GM19238 (cell line): ENCODE measurements around the gene ATP5F1D.

Source experiments
- DNase-seq: peaks from one replicate; pipeline ENCODE4 v3.0.0; 2011; ENCODE audit warnings: low spot score; ENCODE audit not compliant: insufficient read length

The ATP5F1D gene

DNA sequence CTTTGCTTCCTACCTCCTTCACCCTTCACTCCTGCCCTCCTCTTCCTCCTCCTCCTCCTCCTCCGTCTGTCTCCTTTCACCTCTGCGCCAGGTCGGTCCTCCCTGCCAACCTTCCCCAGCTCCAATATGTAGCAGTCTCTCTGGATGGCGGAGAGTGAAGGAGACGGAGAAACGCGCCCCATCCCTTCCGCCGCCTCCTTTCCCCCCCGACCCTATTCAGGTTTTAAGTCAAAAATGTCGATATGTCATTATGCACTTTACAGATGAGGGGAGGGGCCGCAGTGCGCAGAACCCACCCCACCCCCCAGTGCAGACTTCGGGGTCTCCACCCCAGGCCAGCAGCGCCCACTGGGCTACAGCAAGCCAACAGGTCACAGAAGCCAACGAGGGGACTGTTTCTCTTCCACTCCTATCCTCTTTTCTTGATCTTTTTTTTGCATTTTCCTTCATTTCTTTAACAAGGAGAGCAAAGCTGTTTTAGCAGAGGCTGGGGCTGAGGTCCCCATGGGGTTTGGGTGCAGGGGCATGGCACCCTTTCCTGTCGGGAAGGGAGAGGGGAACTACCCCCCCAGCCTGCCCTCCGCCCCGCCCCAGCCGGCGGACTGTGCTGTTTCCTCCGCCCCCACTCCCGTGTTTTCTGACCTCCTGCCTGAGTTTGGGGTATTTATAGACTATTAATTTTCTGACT lies 16.1 kb downstream of the ATP5F1D start:
- DNase-seq: no peak

DNA sequence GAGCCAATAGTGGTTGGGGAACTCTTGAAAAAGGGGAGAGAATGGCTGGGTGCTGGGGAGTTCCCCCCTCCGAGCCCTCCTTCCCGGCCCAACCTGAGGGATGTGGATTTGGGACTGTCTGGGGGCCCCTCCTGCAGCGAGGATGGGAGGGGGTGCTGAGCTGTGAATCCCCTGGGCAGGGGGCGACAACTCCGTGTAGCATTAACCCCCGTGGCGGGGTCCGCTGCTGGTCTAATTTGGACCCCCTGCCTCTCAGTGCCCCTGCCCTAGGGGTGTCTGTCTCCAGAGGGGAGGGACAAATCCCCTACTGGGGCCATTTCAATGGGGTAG lies 16.6 kb downstream of the ATP5F1D start:
- no peak for DNase-seq

DNA sequence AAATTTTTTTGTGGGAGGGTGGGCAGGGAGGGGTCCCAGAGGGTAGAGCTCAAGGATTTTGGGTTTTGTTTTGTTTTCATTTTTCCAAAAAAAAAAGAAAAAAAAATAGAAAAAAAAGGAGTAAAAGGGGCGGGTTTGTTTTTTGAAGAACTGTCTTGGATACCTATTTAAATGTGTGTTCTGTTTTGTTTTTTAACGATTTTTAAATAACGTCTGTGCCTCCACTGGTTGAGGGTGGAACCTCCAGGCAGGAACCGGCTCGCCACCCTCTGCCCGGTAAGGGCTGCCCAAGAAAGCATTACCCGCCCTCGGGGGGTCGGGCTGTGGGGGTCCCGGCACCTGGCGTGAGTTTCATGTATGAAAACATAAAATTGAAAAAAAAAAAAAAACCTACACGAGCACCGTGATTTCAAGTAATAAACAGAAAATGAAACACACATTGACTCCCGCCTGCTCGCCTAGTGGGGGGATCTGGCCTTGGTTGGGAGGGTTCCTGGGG lies 17.2 kb downstream of the ATP5F1D start:
- DNase-seq: no peak

DNA sequence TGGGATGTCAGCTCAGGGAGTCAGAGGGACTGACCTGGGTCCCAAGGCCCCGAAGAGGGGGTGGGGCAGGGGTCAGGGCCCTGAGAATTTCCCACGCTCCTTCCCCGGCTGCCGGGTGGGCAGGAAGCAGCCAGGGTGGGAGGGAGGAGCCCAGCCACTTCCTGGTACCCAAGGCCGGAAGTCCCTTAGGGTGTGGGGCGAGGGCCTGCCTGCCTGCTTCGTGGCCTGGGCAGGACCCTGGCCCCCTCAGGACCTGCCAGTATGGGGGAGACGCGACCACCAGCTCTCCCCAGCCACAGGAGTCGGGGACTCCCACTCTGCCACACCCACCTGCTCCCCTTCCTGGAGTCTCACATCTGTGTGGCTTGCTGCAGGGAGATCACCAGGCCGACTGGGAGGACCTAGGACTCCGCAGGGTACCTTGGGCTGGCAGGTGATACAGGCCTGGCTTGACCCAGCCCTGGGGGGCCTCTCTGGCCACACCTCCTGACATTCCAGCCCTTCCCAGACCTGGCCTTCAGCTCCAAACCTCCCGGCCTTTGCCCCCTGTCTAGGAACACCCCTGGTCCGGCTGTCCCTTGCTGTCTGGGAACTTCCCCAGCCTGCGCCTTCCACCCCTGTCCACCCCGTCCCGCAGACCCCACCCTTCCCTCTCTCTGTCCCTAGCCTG lies 17.8 kb downstream of the ATP5F1D start:
- DNase-seq: peak; percentile 92

DNA sequence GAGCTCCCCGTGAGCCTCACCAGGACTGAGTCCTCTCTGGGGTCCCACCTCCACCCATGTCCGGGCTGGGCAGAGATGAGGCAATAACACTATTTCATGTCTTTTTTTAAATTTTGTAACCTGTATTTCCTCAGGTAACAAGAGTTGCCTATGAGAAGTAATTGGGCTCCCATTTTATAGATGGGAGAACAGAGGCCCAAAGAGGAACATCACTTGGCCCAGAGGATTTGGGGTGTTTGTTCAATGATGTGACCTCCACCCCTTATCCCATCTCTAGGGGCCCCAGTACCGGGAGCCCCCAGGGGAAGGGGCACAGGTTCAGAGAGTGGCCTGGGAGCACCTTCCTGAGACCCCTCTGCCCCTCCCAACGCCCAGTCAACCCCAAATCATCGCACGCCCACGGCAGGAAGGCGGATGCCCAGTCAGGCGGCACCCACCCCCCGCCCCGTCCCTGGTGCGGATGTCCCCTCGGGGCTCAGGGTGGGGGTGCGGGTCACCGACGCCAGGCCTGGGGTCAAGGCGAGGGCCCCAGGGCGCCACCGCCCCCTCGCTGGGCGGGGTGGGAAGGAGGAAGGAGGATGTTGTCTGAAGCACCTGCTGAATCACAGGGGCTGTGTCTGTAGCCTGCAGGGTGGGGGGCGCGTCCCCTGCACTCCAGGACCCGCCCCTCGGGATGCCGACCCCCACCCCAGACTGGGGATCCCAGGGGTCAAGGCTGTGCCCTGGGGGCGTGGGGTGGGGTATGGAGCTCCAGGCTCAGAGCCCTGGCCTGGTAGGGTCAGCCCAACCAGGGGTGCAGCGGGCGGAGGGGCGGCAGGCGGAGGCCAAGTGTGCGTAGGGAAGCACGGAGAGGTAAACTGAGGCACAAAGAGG lies 18.6 kb downstream of the ATP5F1D start:
- DNase-seq: no peak

DNA sequence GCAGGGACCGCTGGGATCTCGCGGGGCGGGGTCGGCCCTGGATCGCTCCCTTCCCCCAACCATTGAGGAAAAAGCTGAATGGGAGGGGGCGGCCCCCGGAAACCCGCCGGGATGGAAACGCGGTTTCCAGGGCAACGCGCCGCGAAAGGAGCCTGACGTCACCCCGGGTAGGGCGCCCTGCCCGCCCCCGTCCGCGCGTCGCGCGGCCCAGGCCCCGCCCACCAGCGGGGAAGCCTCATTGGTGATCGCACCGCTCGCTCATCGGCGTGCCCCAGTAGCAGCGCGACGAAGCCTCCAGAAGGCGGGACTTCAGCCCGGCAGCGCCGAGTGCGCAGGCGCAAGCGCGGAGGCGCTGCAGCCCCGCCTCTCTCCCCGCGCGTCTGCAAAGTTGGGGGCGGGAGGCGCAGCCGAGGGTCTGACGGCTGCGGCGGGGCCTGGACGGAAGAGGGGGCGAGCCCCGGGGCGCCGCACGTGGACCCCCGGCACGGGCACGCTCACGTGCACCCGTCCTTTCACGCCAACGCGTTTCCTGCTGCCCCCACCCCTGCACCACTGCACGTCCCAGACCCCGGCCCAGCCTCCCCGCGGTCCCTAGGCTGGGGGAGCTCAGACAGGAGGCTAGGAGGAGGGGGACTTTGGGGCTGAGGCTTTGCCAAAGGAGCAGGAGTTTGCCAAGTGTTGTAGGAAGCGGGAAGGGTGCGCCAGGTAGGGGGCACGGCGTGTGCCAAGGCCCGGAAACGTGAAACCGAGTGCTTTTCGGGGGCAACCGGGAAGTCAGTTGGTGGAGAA lies 19.4 kb downstream of the ATP5F1D start:
- peak; percentile 98 for DNase-seq

DNA sequence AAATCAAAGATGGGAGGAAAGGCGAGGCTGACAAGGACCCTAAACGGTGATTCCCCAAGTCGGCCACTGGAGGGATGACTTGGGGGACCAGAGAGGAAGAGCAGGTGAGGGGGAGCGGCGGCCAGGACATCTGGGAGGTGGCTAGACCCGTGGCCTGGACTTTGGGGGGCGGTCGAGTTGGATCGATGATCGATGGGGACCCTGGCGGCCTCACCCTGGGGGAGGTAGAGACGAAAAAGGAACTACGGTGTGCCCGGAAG lies 19.9 kb downstream of the ATP5F1D start:
- DNase-seq: no peak

DNA sequence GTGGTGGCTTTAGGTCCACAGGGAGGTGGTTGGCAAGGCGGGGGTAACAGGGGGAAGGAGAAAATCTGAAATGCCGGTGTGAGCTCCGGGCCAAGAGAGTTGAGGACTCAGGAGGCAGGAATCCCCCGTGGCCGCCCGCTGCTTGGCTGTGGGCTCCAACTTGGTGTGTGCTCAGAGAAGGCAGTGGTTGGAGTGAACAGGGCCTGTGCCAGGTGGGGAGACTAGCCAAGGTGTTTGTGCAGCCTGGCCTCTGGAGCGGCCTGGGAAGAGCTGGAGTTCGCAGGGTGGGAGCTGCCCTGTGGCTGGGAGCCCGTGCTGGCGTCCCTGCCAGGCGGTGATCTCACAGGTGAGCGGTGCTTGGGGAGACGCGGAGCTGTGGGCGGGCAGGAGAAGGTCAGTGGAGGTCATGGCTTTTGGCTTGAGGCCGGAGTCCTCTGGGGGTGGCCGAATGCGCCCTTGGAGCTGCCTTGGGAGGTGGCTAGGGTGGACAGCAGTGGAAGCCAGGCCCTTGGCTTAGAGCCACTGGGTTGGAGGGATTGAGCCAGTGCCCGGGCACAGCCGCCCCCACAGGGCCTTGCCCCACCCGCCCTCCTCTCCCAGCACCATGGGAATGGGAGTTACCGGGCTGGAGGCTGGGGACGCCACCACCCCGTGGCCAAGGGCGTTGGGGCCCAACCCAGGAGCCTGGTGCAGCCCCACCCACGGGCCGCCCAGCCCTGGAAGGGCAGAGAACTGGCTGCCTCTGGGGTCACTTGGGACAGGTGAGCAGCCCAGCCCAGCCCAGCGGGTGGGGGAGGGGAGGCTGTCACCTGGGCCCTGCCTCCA lies 20.5 kb downstream of the ATP5F1D start:
- DNase-seq: no peak

DNA sequence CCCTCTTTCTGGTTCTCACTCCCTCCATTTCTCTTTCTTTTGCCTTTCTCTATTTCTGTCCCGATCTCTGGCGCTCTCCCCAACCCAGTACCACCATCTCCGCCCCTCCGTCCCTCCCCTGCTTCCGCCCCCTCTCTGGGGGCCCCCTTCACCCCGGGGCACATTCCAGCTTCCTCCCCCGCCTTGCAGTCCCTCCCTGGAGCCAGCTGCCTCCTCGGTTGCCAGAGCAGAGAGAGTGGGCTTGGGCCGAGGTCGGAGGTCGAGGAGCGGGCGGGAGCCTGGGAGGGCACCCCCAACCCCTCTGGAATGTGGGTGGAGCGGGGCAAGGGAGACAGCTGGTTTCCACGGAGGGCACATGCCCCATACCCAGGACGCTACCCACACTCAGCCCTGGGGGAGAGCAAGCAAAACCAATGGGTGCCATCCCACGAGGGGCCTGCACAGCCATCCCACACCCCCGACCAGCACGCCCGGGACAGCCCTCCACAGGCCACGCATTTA lies 21.1 kb downstream of the ATP5F1D start:
- no peak for DNase-seq

DNA sequence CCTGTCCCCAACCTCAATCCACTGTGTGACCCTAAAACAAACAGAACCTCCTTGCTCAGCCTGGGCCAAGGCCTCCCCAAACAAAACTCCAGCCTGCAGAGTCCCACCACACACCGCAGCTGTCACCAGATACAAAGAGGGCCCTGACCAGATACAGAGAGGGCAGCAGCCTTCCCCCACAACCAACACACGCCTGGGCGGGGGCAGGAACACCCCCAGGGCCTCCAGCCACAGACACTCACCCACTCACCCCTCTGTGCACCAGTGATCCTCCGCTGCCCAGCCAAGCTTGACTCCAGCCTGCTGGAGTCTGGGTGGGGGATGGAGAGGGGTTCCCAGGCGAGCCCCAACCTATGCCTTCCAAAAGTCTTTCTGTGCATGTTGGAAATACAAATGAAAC lies 21.6 kb downstream of the ATP5F1D start:
- DNase-seq: no peak

DNA sequence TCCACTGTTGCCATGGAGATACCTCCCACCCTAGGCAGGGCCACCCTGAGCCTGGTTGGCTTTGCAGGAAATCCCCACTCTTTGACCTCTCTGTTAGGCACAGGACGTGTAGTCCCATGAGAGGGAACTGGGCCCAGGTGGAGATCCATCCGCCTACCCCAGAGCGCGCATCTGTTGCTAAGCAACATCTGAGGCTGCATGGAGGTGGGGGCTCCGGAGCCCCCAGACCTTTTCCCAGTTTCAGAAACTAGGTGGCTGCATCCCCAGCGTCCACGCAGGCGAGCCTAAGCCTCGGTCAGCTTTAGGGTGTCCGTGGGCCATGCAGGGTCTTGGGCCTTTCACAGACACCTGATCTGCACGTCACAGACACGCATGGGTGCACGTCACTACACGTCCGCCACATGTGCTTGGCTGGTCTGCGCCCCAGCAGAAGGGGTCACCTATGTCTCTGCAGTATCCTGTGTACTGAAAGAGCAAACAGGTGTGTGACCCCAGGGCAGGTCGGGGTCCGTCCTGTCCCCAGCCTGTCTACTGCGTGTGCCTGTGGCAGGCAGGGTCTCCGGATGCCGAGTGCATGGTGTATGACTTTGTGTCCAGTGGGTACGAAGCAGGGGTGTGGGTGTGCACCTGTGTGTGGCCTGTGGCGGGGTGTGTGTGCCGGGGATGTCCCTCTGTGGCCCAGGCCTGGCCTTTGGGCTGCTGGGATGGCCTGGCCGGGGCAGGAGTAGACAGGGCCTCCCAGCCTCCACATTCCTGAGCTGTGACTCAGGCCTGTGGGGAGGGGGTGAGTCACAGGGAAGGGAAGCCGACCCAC lies 23.5 kb downstream of the ATP5F1D start:
- no peak for DNase-seq

DNA sequence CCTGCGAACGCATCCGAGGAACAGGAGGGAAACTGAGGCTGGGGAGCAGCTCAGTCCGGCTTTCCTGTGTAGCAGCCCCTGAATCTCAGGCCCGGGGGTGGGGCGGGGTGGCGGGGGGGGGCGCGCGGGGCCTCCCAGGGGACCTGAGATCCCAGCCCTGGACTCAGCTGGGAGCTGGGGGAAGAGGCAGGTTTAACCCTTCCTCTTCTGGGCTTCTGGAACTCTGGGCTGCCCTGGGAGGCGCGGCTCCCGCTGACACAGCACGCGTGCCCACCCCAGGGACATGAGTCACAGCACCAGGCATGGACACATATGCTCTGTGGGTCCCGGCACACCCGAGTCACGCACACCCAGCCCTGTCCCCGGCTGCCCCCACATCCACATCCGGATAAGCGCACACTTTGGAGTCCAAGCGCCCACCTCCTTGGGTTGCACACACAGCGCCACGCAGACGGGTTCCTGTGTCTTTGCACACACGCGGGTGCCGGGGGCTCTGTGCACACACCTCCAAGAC lies 24.1 kb downstream of the ATP5F1D start:
- no peak for DNase-seq

DNA sequence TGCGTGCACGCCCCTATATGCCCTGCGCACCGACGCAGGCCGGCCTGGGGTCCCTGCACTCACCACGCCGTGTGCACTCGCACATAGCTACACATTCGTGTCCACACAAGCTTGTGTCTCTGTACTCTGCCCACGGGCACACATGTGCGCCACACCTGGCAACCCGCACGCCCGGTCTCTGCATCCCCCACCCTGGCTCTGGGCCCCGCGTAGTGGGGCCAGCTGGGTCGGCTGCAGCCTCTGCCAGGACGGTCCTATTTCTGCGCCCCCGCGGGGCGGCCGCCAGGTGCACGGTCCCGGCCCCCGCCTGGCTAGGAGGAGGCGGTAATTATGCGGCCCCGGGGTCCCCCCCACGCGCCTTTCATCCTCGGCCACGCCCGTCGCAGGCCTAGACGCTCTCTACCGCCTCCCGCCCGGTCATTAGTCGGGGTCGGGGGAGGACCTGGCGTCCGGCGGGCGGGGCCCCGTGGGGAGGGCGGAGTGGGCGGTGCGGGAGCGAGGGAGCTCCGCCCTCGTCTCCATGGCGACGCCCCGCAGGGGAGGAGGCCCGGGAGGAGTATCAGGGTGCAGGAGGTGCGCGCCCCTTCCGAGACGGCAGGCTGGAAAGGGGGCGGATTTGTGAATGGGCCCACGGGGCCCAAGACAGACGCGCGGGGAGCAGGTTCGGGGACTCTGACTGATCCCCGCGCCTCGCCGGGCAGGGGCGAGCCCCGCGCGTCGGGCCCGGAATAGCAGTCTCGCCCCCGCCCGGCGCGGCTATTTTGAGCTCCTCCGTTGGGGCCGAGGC lies 24.8 kb downstream of the ATP5F1D start:
- peak; percentile 91 for DNase-seq

DNA sequence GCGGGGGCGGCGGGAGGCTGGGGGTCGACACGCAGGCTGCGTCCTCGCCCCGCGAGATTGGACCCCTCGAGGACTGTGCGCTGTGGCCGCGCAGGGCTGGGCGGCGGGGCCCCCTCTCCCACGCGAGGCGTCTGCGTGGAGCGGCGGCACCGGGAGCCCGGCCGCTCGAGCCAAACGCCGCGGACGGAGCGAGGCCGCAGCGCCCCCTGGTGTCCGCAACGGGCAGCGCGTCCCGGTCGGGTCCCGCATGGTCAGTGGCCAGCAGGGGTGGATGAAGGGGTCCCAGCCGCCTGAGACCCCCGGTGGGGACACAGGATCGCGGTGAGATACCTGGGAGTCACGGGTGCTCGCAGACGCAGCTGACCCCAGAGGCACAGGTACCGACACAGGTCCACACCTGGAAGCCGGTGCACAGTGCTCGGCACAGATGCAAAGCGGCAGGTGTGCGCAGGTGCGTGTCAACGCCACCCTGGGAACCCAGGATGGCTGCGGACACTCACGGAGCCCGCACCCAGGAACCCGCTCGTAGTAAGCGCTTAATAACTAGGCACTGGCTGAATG lies 25.4 kb downstream of the ATP5F1D start:
- peak; percentile 78 for DNase-seq

DNA sequence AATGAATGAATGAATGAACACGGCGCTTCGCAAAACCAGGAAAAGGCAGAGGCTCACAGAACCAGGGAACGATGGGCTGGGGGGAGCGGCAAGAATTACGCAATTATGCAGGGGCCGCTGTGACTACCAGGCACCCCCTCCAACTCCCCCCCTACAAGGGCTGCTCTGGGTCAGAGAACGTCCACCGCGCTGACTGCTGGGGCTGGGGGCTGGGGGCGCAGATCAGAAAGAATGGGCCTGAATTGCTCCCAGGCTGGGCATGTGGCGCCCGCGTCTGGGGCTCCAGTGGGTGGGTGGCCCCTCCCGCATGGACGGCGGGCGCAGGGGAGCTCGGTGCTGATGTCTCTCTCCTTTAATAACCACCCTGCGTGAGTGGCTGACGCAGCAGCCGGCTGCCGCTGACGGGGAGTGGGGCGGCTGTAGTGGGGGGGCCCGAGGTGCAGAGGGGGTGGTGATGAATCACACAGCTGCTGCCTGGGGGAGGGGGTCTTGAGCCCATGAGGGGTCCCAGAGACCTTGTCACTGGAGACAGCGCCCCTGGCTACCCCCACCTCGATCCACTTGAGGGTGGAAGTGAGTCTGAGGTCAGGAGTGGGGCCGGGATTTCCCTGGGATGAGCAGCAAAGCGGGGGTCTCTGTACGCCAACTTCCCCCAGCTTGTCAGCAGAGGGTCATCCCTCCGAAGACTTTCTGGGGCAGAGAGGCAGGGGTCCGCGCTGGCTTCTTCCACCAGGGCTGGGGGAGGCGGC lies 26.1 kb downstream of the ATP5F1D start:
- no peak for DNase-seq

DNA sequence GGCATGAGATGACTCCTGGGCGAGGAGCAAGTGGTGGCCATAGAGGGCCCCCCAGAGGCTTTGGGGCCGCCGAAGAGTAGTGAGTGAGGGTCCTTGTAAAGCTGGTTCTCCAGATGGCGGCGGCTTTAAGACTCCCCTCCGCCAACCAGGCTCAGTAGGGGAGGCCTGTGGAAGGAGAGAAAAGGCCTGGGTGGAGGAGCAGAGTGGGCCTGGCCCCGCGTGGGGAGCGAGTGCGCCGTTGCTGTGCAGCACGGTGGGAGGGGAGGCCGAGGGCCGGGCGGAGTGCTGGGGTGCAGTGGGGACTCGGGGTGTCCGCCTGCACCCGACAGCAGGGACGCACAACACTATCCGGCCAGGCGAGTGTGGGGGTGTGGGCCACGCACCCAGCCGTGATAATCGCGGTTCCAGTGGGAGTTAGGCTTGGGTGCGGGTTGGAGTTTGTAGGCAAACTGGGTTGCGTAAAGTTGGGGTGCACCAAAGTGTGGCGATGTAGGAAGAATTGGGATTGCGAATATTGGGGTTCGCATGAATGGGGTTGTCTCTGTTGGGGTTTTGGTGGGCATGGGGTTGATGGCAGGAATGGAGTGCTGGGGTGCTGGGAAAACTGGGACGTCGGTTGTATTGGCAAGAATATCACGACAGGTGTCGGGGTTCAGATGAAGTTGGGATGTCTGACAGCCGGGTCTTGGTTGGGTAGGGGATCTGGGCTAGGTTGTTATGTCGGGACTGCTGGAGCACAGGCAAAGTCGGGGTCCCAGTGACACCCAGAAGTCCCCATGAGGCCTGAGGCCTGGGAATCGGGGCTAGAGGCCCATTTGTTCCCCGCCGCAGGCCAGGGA lies 26.9 kb downstream of the ATP5F1D start:
- DNase-seq: no peak

DNA sequence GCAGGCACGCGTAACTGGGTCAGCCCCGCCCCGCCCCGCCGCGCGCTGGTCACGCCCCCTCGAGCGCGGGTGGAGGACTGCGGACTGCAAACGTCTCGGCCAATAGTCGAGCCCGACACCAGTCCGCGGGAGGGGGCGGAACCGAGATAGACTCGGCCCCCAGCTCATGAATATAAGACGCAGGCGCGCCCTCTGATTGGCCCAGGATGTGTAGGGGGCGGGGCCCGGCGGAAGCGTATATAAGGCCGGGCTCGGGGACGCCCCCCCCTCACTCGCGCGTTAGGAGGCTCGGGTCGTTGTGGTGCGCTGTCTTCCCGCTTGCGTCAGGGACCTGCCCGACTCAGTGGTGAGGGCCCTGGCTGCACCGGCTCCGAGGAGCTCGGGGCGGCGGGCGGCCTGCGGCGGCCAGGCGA lies 27.5 kb downstream of the ATP5F1D start, which contains the start of gene CIRBP:
TSS of gene CIRBP (plus strand) at position 268 of the 413 bp plus-strand sequence. CDS start 1,602 bp downstream, outside the sequence.
- peak; percentile 100 for DNase-seq
